HT1080 (cell line): ENCODE data around the gene CCN2. TPM values are rescaled to one million over a fixed set of nuclear protein-coding genes. Genes with fewer than 3 reads are reported as not detected.
"Not testable (repeated sequence)": the region's sequence is repeated elsewhere in the genome, so short reads cannot be mapped to it uniquely, and the experiment has no call there.

Experiments used
- DNase-seq: peaks from one replicate; pipeline ENCODE4 v3.0.0-alpha.2; 2015; ENCODE audit warnings: low read depth
- total RNA-seq: library from RNA; depleted of rRNA; stranded (reverse); fragments of >200 nt; shearing (Covaris generic); gene quantifications from 2 replicates; pipeline ENCODE4 v1.2.3, GENCODE V29; 2014

Gene CCN2
- total RNA-seq, 1 experiment from 2014 or later, result 41.6 TPM

DNA sequence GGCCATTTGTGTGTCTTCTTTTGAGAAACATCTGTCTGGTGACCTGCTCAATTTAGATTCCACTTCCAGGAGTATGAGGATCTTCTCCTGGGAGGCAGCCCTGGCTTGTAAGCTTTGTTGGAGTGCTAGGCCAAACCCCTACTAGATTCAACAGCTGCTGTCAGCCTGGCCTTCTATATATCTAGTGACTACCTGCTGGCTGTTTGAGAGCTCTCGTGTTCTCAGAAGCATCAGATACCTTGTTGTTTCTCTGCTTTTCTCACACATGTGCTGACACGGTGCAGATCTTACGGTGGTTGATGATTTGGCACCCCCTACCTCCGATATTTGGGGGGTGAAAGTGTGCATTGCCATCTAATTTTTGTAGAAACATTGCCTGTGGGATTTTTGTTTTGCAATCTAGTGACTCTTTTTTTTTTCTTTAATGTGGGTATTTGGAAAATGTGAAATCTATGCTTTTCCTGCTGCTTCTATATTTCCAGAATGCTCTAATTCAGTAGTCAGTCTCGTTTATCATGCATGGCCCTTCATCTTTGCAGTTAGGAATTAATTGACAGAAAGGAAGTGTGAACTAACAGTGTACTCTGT, 4.7 kb downstream of the CCN2 start:
- peak; percentile 15 for DNase-seq

DNA sequence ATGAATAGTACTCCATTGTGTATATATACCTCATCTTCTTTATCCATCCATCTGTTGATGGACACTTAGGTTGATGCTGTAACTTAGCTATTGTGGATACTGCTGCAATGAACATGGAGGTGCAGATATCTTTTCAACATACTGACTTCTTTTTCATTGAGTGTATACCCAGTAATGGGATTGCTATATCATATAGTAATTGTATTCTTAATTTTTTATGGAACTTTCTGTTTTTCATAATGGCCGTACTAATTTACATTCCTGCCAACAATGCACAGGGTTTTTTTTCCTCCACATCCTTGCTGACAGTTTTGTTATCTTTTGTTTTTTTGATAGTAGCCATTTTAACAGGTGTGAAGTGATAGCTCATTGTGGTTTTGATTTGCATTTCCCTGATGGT, 5.2 kb downstream of the CCN2 start:
- no peak for DNase-seq

DNA sequence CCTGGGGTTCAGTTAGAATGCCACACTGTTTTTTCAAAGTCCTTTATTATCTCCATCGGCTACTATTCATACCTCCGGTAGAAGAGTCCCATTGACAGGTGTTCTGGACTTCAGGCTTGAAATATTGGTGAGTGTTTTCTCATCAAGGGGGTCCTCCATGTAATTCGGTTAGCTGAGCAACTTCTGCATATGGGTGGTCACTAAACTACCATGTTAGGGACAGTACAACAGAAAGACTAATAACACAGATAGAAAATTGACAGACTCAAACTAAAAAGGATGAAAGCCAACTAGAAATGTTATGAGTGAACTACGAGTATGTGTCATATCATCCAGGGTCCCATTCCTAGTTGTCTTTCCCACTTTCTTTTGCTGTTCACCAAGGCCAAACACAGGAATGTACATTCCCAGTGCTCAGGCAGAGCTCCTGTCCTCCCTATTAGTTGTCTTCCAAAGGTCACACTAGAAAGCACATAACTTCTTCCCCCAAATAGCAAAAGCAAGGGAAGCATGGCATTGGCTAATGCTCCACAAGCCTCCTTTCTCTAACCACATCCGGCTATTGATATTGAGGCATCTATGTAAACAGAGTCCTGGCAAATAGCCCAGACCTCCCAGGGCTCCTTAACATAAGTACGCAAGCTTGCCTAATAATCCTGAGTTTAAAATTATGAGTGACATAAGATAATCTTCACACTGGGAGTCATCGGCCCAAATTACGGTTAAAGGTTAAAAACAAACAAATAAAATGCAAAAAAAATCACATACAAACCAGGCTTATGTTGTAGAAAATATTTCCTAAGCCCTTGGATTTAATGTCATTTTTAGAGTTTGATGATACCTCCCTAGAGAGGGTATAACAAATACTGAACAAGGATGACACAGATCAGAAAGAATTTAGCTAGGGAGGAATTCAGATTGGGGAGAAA, 13.2 kb downstream of the CCN2 start:
- no peak for DNase-seq

DNA sequence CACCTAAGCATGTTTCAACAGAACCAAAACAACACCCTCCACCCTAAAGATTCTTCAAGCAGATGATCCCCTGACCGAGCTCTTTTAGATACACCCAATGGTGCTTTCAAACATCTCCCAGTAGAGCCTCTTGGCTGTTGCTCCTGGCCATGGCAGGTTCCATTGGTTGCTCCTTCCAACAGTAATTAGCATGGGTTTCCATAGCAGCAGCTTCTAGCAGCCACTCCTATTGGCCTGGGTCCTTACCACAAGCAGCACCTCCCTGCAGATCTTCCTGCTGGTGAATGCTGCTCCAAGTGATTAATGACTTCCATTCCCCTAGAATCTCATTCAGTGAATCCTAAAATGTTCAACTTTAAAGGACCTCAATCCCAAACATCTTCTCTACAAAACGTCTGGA, 13.9 kb downstream of the CCN2 start:
- no peak for DNase-seq

GRCh38 chr6:131936156-131936555, 15.0 kb downstream of the CCN2 start:
- no peak for DNase-seq

- no peak for DNase-seq
These were observed 20.0 kb downstream of the CCN2 start for GRCh38 chr6:131931063-131931750.

- DNase-seq, result no peak
These were observed 21.2 kb downstream of the CCN2 start for GRCh38 chr6:131929976-131930375.

DNA sequence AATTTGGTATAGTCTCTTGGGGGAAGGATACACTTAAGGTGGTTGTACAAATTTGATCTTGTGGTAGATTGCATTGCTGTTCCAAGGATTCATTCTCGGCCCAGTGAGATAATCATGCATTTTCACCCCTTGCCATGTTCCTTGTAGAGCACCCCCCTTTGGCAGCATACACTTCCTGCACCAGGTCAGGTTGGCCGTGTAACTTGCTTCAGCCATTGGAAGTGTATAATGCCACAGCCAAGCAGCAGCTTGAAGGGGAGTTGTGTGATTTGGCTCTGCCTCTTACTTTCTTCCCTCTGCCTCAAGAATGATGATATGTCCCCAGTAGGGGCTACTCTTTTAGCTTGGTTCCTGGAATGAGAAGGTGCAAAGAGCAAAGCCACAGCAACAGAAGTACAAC, 21.9 kb downstream of the CCN2 start:
- DNase-seq, result no peak

- peak; percentile 54 for DNase-seq
These were observed 26.2 kb downstream of the CCN2 start for GRCh38 chr6:131924881-131925474.

GRCh38 chr6:131923356-131923755, 27.8 kb downstream of the CCN2 start:
- peak; percentile 63 for DNase-seq

- no peak for DNase-seq
These were observed 30.5 kb downstream of the CCN2 start for GRCh38 chr6:131920656-131921055.

DNA sequence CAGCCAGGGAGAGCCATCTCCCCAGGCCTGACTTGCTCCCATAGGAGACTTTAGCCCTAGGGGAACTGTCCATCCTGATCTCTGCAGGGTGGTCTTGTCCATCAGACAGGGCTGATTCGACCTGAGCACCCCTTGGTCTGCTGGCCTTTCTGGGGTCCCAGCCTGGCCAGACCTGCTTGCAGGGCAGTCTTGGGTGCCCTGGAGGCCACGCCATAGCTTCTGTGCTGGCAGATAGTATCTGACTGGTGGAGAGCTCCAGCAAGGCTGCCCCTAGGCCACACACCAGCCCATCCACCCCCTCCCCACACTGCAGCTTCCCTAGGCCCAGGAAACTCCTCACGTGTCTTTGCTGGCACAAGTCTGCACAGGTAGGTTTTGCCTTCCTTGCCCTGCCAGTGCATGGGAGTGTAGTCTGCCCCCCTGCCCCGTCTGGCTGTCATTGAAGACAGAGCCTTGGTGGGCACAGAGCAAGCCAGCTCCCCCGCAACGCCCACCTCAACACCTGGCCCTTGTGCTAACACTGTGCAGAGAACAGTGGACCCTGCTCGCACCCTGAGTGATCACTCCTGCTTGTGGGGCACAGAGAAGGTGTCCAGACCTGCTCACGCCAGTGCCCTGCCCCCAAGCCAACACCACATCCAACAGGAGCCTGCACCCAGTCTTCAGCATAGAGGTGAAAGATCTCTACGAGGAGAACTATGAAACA, 32.4 kb downstream of the CCN2 start:
- DNase-seq, result no peak

DNA sequence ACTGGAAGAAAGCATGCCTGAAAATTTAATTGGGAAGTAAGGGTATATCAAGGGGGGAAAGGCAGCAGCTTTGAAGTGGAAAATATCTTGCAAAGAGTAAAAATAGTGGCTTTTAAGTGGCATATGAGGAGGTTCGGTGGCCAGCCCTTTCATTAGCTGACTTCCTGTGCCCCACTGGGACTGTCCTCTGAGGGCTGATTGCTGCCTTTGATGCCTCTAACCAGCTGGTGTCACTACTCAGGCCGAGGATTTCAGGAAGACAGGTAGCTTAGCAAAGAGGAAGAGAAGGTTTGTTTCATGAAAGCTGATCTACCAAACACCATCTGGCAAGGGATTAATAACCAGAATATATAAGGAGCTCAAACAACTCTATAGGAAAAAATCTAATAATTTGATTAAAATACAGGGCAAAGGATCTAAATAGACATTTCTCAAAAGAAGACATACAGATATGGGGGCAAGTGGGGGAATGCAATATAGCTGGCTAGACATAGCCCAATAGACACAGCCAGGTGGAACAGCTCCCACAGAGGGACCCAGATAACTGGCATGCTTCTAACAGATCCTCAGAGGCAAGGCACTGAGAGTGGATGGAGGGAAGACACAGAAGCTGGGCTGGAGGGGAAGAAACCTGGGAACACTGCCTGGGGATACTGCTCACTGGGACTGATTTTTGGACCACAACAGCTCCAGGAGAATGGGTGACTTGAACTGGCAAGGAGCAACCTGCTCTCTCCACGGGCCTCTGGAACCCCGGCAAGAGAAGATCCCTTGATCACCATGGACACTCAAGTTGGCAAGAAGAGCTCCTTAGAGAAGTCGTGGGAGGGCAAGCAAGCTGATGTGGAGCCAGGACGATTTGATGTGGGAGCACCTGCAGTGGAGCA, 33.2 kb downstream of the CCN2 start:
- DNase-seq, result no peak

GRCh38 chr6:131917318-131917717, 33.9 kb downstream of the CCN2 start:
- DNase-seq, result peak; percentile 48

- DNase-seq, result no peak
These were observed 34.3 kb downstream of the CCN2 start for GRCh38 chr6:131916847-131917246.

GRCh38 chr6:131916091-131916796, 34.9 kb downstream of the CCN2 start:
- not testable (repeated sequence) for DNase-seq

GRCh38 chr6:131914967-131915751, 36.0 kb downstream of the CCN2 start:
- DNase-seq, result peak; percentile 50

DNA sequence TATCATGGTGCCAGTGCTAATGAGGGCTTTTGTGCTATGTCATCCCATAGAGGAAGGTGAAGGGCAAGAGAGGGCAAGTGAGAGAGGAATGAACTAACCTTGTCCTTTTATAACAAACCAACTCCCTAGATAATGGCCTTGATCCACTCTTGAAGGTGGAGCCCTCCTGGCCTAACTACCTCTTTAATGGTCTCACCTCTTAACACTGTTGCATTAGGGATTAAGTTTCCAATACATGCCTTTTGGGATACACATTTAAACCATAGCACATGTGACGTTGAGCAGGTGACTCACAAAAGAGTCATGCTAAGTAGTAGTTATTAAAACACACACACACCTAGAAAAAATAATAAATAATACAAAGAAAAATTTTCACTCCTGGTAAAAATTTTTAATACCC, 36.9 kb downstream of the CCN2 start:
- peak; percentile 37 for DNase-seq

GRCh38 chr6:131911951-131912350, 39.2 kb downstream of the CCN2 start:
- DNase-seq, result no peak
